Measurements from ENCODE around the gene GRIK4. TPM values are rescaled to one million over a fixed set of nuclear protein-coding genes. Genes with fewer than 3 reads are reported as not detected.

Gene GRIK4
- total RNA-seq, 4 donors from 2014 or later, result 0.57 to 0.85 TPM; not detected in 2

DNA sequence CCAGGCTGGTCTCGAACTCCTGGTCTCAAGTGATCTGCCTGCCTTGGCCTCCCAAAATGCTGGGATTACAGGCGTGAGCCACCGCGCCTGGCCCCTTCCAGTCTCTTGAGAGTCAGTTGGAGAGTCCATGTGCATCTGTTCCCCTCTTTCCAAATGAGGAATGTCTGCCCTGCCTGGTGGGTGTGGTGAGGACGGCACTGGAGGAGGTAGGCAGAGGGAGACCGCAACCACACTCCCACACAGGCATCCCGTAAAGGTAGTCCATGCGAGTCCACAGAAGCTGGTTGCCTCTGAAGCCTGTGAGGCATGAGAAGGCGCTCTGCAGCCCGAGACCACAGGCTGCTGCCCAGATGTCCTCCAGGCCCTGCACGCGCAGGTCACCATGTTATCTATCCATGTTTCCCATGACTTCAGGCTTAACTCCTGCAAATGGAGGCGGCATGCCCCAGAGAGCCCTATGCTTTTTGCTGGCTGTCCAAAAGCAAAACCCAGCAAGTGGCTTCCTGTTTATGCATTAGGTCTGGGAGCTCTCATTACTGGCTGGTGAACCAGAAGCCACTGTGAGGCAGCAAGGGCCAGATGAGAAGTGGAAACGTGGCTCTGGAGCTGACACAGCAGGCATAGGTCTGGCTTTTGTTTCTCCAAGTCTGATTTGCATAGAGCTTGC is 43.4 kb downstream of the GRIK4 start:
- TF ChIP-seq, protein P1, sequence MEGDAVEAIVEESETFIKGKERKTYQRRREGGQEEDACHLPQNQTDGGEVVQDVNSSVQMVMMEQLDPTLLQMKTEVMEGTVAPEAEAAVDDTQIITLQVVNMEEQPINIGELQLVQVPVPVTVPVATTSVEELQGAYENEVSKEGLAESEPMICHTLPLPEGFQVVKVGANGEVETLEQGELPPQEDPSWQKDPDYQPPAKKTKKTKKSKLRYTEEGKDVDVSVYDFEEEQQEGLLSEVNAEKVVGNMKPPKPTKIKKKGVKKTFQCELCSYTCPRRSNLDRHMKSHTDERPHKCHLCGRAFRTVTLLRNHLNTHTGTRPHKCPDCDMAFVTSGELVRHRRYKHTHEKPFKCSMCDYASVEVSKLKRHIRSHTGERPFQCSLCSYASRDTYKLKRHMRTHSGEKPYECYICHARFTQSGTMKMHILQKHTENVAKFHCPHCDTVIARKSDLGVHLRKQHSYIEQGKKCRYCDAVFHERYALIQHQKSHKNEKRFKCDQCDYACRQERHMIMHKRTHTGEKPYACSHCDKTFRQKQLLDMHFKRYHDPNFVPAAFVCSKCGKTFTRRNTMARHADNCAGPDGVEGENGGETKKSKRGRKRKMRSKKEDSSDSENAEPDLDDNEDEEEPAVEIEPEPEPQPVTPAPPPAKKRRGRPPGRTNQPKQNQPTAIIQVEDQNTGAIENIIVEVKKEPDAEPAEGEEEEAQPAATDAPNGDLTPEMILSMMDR (IDR thresholded peaks at IDR 0.05; ENCODE audit: low read depth), result no peak

- TF ChIP-seq, protein P1 (IDR thresholded peaks at IDR 0.05; ENCODE audit: low read depth), result no peak
These were observed 43.9 kb downstream of the GRIK4 start for GRCh38 chr11:120555433-120555773.

DNA sequence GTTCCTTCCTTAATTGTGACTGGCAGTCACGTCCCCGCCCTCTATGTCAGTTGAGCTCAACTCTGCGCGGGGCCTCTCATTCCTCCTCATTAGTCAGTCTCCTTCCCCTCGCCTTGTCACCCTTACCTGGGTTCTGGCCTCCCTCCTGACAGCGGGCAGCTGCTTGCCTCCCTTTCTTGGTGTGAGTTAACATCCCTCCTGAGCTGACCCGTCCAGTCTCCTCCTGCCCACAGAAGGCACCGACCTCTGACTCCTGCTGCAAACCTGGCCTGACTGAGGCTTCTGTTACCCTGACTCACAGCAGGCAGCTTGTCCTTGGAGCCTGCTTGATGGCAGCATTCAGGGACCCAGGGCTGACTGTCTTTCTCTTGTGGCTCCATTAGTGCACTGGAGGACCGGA is 45.2 kb downstream of the GRIK4 start:
- TF ChIP-seq, protein P1 (IDR thresholded peaks at IDR 0.05; ENCODE audit: low read depth), result no peak

GRCh38 chr11:120558744-120559431 is 47.3 kb downstream of the GRIK4 start:
- TF ChIP-seq, protein P1 (IDR thresholded peaks at IDR 0.05; ENCODE audit: low read depth), result no peak

DNA sequence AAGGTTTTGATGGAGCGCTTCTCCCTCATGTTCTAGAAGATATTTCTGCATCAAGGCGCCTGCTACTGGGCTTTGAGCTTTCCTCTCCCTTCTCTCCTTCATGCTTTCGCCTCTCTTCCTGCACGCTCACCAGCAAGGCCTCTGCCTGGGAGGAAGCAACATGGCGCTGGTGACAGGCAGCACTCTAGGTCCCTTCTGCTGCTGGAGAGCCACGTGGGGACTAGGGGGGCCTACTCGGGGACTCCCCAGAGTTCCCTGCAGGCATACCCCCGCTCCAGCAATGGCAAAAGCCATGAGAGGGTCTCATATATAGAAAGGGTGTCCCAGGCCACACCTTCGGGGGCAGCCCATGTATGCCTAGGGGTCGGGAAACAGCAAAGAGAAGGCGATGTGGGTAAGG is 49.7 kb downstream of the GRIK4 start:
- TF ChIP-seq, protein P1 (IDR thresholded peaks at IDR 0.05; ENCODE audit: low read depth), result no peak

GRCh38 chr11:120562806-120563425 is 51.4 kb downstream of the GRIK4 start:
- TF ChIP-seq, protein P1 (IDR thresholded peaks at IDR 0.05; ENCODE audit: low read depth), result no peak
